Activated CD8-positive, alpha-beta T cell treated with anti-CD3 and anti-CD28 coated beads for 36 hours (primary cell): Measurements from ENCODE around the gene EIPR1. TPM values are rescaled to one million over a fixed set of nuclear protein-coding genes. Genes with fewer than 3 reads are reported as not detected.
A peak's percentile ranks its signal among the peaks of the same experiment; 100 is the strongest.

Experiments used
- ATAC-seq: fragments of 200-7000 bp; cut with Tn5 transposase; one replicate; pipeline ENCODE4 v1.10.0; 2021; ENCODE audit warnings: mild to moderate bottlenecking, moderate library complexity
- CTCF ChIA-PET: fragments of 350-600 bp; sonication (Branson Sonifier 250); formaldehyde crosslinking; loops from one replicate; lab custom pipeline; 2021; ENCODE audit warnings: antibody characterized with exemption; lab: Charles Lee
- POLR2A ChIA-PET: fragments of 350-600 bp; sonication (Branson Sonifier 250); formaldehyde crosslinking; loops from one replicate; lab custom pipeline; 2021; ENCODE audit warnings: antibody characterized with exemption; lab: Charles Lee
- DNase-seq: peaks from one replicate; pipeline ENCODE4 v3.0.0-alpha.2; 2020
- H3K27ac Mint-ChIP-seq: one replicate; pipeline ENCODE4 v1.8.0; 2021; ENCODE audit warnings: mild to moderate bottlenecking, mixed read lengths
- H3K27me3 Mint-ChIP-seq: one replicate; pipeline ENCODE4 v1.8.0; 2021; ENCODE audit warnings: mixed read lengths
- H3K36me3 Mint-ChIP-seq: one replicate; pipeline ENCODE4 v1.8.0; 2021; ENCODE audit warnings: low read depth, mixed read lengths
- H3K4me1 Mint-ChIP-seq: one replicate; pipeline ENCODE4 v1.8.0; 2021; ENCODE audit warnings: low read depth, mixed read lengths
- H3K4me3 Mint-ChIP-seq: one replicate; pipeline ENCODE4 v1.8.0; 2021; ENCODE audit warnings: mild to moderate bottlenecking, moderate library complexity, mixed read lengths
- H3K9me3 Mint-ChIP-seq: one replicate; pipeline ENCODE4 v1.8.0; 2021; ENCODE audit warnings: mixed read lengths
- CTCF ChIP-seq: fragments of 200-600 bp; IDR thresholded peaks from one replicate; pipeline ENCODE4 v1.8.0; 2022; ENCODE audit warnings: antibody characterized with exemption, mild to moderate bottlenecking
- intact Hi-C: fragments of 100-400 bp; cut with micrococcal nuclease; formaldehyde crosslinking; loops from one replicate; pipeline ENCODE4 v1.10.0; 2022
- total RNA-seq, 2 experiments: library from RNA; stranded (reverse); gene quantifications; one replicate each; pipeline ENCODE4 v1.2.3, GENCODE V29; 2021

EIPR1 gene
- total RNA-seq, 2 experiments from 2014 or later: 38.4 to 39.1 TPM

GRCh38 chr2:3236300-3237045 is 141.1 kb downstream of the EIPR1 start:
- intact Hi-C loops: no loop called here
- no peak for TF ChIP-seq CTCF
- ChIA-PET CTCF (interaction anchor here (1.7 kb wide), 2 partner anchors 14 to 20 kb away, joined by 3 to 6 read pairs; no protein-coding TSS in a partner anchor), POLR2A (interaction anchor here (0.9 kb wide), 1 partner anchor 143 kb away, joined by 3 read pairs; the partner anchor contains the start of gene TRAPPC12)
- DNase-seq (no peak), ATAC-seq (no peak)
- Mint-ChIP-seq H3K27ac (no peak overlapping the region), H3K36me3 (peaks cover 25% of the 10 kb centered on the region), H3K4me3 (no peak overlapping the region), H3K27me3 (no peaks in the 10 kb centered on the region), H3K4me1 (peaks cover 18% of the 10 kb centered on the region), H3K9me3 (no peaks in the 10 kb centered on the region)

GRCh38 chr2:3233877-3234276 is 143.7 kb downstream of the EIPR1 start:
- Mint-ChIP-seq H3K27me3 (no peaks in the 10 kb centered on the region), H3K27ac (no peak overlapping the region), H3K9me3 (peaks cover 5% of the 10 kb centered on the region), H3K4me3 (no peak overlapping the region), H3K36me3 (peaks cover 29% of the 10 kb centered on the region), H3K4me1 (peaks cover 15% of the 10 kb centered on the region)
- ATAC-seq (no peak), DNase-seq (no peak)
- intact Hi-C loops: no loop called here
- POLR2A ChIA-PET: no interaction called here
- no peak for TF ChIP-seq CTCF
- CTCF ChIA-PET: no interaction called here

- no peak for TF ChIP-seq CTCF
- H3K36me3 Mint-ChIP-seq: peaks cover 55% of the 10 kb centered on the region
- intact Hi-C loops: no loop called here
- ATAC-seq (no peak), DNase-seq (no peak)
- CTCF ChIA-PET: interaction anchor here (1.0 kb wide), 1 partner anchor 43 kb away, joined by 3 read pairs; no protein-coding TSS in a partner anchor
- POLR2A ChIA-PET: no interaction called here
- H3K4me1 Mint-ChIP-seq: peaks cover 8% of the 10 kb centered on the region
- no peak overlapping the region for H3K4me3 Mint-ChIP-seq
- peaks cover 25% of the 10 kb centered on the region for H3K9me3 Mint-ChIP-seq
- H3K27ac Mint-ChIP-seq: no peak overlapping the region
- no peaks in the 10 kb centered on the region for H3K27me3 Mint-ChIP-seq
Measured at GRCh38 chr2:3229221-3229620, 148.4 kb downstream of the EIPR1 start.

- ATAC-seq (no peak), DNase-seq (no peak)
- Mint-ChIP-seq H3K9me3 (peaks cover 37% of the 10 kb centered on the region), H3K4me3 (no peak overlapping the region), H3K27ac (peak overlapping the region; percentile 99), H3K36me3 (peaks cover 56% of the 10 kb centered on the region), H3K4me1 (peaks cover 35% of the 10 kb centered on the region), H3K27me3 (no peaks in the 10 kb centered on the region)
- CTCF ChIA-PET: interaction anchor here (1.2 kb wide), 1 partner anchor 18 kb away, joined by 3 read pairs; no protein-coding TSS in a partner anchor
- intact Hi-C loops: no loop called here
- no peak for TF ChIP-seq CTCF
- POLR2A ChIA-PET: interaction anchor here (1.2 to 1.6 kb wide), 2 partner anchors 17 to 28 kb away, joined by 3 to 6 read pairs; no protein-coding TSS in a partner anchor
Measured at GRCh38 chr2:3224681-3225080, 152.9 kb downstream of the EIPR1 start.
